ENCODE measurements around the gene ST6GAL1.
"Not testable (repeated sequence)": the region's sequence is repeated elsewhere in the genome, so short reads cannot be mapped to it uniquely, and the experiment has no call there.

GRCh38 chr3:186992096-186992495, 61.8 kb downstream of the ST6GAL1 start:
- not testable (repeated sequence) for TF ChIP-seq EZH2 (IDR thresholded peaks at IDR 0.05); POLR2A (IDR thresholded peaks at IDR 0.05; ENCODE audit: borderline replicate concordance, extremely low read depth, insufficient read depth, insufficient read length); CTCF (IDR thresholded peaks at IDR 0.05 in 2 of 3, conservative IDR thresholded peaks at IDR 0.05 in 1 of 3; ENCODE audit: borderline replicate concordance in 1 of 3, insufficient read depth in 1 of 3, low read depth in 2 of 3, low read length in 2 of 3); POLR2AphosphoS5 (IDR thresholded peaks at IDR 0.05; ENCODE audit: low read depth, low read length); REST (IDR thresholded peaks at IDR 0.05; ENCODE audit: low read depth); CEBPB (IDR thresholded peaks at IDR 0.05; ENCODE audit: low read depth); YY1 (IDR thresholded peaks at IDR 0.05; ENCODE audit: extremely low read depth, insufficient replicate concordance, low read depth, low read length); EZH2phosphoT487 (IDR thresholded peaks at IDR 0.05; ENCODE audit: borderline replicate concordance); FOSL1 (IDR thresholded peaks at IDR 0.05; ENCODE audit: low read depth); ZFX (IDR thresholded peaks at IDR 0.05); SP1 (IDR thresholded peaks at IDR 0.05; ENCODE audit: low read depth); JUND (IDR thresholded peaks at IDR 0.05); ZNF274 (IDR thresholded peaks at IDR 0.05; ENCODE audit: low read depth, low read length)
- TF ChIP-seq, protein P1, sequence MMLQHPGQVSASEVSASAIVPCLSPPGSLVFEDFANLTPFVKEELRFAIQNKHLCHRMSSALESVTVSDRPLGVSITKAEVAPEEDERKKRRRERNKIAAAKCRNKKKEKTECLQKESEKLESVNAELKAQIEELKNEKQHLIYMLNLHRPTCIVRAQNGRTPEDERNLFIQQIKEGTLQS (IDR thresholded peaks at IDR 0.05) = not testable (repeated sequence)

All from HCT116 (cell line).